WTC11 (cell line): Measurements from ENCODE around the gene CHRNB1. TPM values are rescaled to one million over a fixed set of nuclear protein-coding genes. Genes with fewer than 3 reads are reported as not detected.

Experiments used
- ATAC-seq: fragments of 200-7000 bp; cut with Tn5 transposase; 2 replicates; pipeline ENCODE4 v1.10.0; 2021; ENCODE audit warnings: mild to moderate bottlenecking, moderate library complexity
- CTCF ChIA-PET: fragments of 300-600 bp; sonication (Branson Sonifier 250); formaldehyde crosslinking; loops from one replicate; lab custom pipeline; 2021; ENCODE audit warnings: antibody characterized with exemption; lab: Charles Lee
- POLR2A ChIA-PET: fragments of 350-600 bp; sonication (Branson Sonifier 250); formaldehyde crosslinking; loops from one replicate; lab custom pipeline; 2021; ENCODE audit warnings: antibody characterized with exemption; lab: Charles Lee
- DNase-seq: peaks from one replicate; pipeline ENCODE4 v3.0.0; 2021; ENCODE audit warnings: low spot score
- H3K27ac Mint-ChIP-seq: 2 replicates; pipeline ENCODE4 v1.8.0; 2021; ENCODE audit warnings: mixed read lengths
- H3K27me3 Mint-ChIP-seq: 2 replicates; pipeline ENCODE4 v1.8.0; 2021; ENCODE audit warnings: low read depth, mild to moderate bottlenecking, moderate library complexity, mixed read lengths
- H3K36me3 Mint-ChIP-seq: 2 replicates; pipeline ENCODE4 v1.8.0; 2021; ENCODE audit warnings: mixed read lengths
- H3K4me1 Mint-ChIP-seq: 2 replicates; pipeline ENCODE4 v1.8.0; 2022; ENCODE audit warnings: mixed read lengths
- H3K4me3 Mint-ChIP-seq: 2 replicates; pipeline ENCODE4 v1.8.0; 2021; ENCODE audit warnings: mild to moderate bottlenecking, moderate library complexity, mixed read lengths
- H3K9me3 Mint-ChIP-seq: 2 replicates; pipeline ENCODE4 v1.8.0; 2021; ENCODE audit warnings: mixed read lengths
- ATF1 ChIP-seq: sonication (generic); formaldehyde crosslinking; IDR thresholded peaks from 2 replicates; pipeline ENCODE4 v1.8.1; 2023; ENCODE audit warnings: mild to moderate bottlenecking, moderate library complexity, missing genetic modification reagents
- FOXP1 ChIP-seq: sonication (generic); formaldehyde crosslinking; IDR thresholded peaks from 2 replicates; pipeline ENCODE4 v1.8.0; 2022; ENCODE audit warnings: missing genetic modification reagents, mild to moderate bottlenecking, moderate library complexity, borderline replicate concordance
- NR2C2 ChIP-seq: sonication (generic); formaldehyde crosslinking; IDR thresholded peaks from 2 replicates; pipeline ENCODE4 v1.8.0; 2022; ENCODE audit warnings: mild to moderate bottlenecking, missing genetic modification reagents
- SP1 ChIP-seq: sonication (generic); formaldehyde crosslinking; conservative IDR thresholded peaks from 2 replicates; pipeline ENCODE4 v1.8.1; 2022; ENCODE audit warnings: missing genetic modification reagents
- TCF7 ChIP-seq: sonication (generic); formaldehyde crosslinking; IDR thresholded peaks from 2 replicates; pipeline ENCODE4 v1.8.0; 2022; ENCODE audit warnings: mild to moderate bottlenecking, low read depth, missing genetic modification reagents, moderate library complexity
- ZBTB21 ChIP-seq: sonication (generic); formaldehyde crosslinking; IDR thresholded peaks from 2 replicates; pipeline ENCODE4 v1.8.1; 2023; ENCODE audit warnings: mild to moderate bottlenecking, missing genetic modification reagents, borderline replicate concordance
- total RNA-seq: library from RNA; stranded (reverse); gene quantifications from 3 replicates; pipeline ENCODE4 v1.2.3, GENCODE V29; 2021
- TF ChIP-seq, protein P1 (sequence below): sonication (generic); formaldehyde crosslinking; IDR thresholded peaks from 2 replicates; pipeline ENCODE4 v1.8.0; 2022; ENCODE audit warnings: mild to moderate bottlenecking, missing genetic modification reagents
- TF ChIP-seq, protein P2 (sequence below): sonication (generic); formaldehyde crosslinking; IDR thresholded peaks from 2 replicates; pipeline ENCODE4 v1.8.0; 2022; ENCODE audit warnings: missing genetic modification reagents
- TF ChIP-seq, protein P3 (sequence below): sonication (generic); formaldehyde crosslinking; IDR thresholded peaks from 2 replicates; pipeline ENCODE4 v1.8.1; 2023; ENCODE audit warnings: mild to moderate bottlenecking, missing genetic modification reagents, borderline replicate concordance
- TF ChIP-seq, protein P4 (sequence below): sonication (generic); formaldehyde crosslinking; IDR thresholded peaks from 2 replicates; pipeline ENCODE4 v1.8.0; 2023; ENCODE audit warnings: missing genetic modification reagents, mild to moderate bottlenecking, borderline replicate concordance
- TF ChIP-seq, protein P5 (sequence below): sonication (generic); formaldehyde crosslinking; IDR thresholded peaks from 2 replicates; pipeline ENCODE4 v1.8.1; 2023; ENCODE audit warnings: mild to moderate bottlenecking, missing genetic modification reagents, moderate library complexity
- TF ChIP-seq, protein P6 (sequence below): sonication (generic); formaldehyde crosslinking; IDR thresholded peaks from 2 replicates; pipeline ENCODE4 v1.8.1; 2023; ENCODE audit warnings: mild to moderate bottlenecking, missing genetic modification reagents
- TF ChIP-seq, protein P7 (sequence below): fragments of 250-450 bp; sonication (Bioruptor Pico); IDR thresholded peaks from 2 replicates; pipeline ENCODE4 v1.9.0; 2021; ENCODE audit warnings: mild to moderate bottlenecking
- TF ChIP-seq, protein P8 (sequence below): sonication (generic); formaldehyde crosslinking; IDR thresholded peaks from 2 replicates; pipeline ENCODE4 v1.8.1; 2023; ENCODE audit warnings: mild to moderate bottlenecking, moderate library complexity, missing genetic modification reagents

CHRNB1 gene
- total RNA-seq, 1 experiment from 2014 or later: 16.0 TPM

DNA sequence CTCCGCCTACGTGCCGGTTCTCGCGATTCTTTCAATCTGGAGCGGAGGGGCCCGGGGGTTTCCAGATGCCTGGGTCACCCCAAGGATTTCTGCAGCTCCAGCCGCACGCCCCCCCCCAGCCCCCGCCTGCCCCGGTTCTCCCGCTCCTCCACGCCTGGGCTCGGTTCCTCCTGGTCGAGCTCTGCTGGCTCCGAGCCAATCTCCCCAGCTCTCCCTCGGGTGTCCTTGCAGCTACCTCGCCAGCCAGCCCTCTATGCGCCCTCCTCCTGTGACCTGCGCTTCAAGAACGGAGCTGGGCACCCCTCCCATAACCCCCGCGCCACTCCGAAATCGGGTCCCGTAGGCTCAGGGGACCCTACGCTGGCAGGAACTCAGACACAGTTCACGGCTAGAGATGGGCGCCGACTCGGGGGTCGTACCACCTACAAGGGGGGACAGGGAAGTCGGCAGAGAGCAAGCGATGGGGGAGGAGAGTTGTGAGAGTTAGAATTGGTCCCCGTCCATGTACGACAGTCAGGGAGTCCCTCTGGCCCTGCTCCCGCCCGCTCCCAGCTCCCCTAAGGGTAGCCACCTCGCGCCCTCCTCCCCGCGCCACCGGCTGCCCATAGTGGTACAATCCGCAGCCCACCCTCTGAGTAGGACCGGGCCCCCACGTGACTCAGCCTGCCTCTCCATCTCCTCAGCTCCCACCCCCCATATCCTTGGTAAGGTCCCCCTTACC, 4.6 kb upstream of the CHRNB1 start:
- no peaks in the 10 kb centered on the region; the same call in 1 of the 2 replicates for H3K36me3 Mint-ChIP-seq
- ChIA-PET POLR2A (interaction anchor here (0.6 to 2.4 kb wide), 4 partner anchors 12 to 158 kb away, joined by 3 to 15 read pairs (median 6); partner anchors contain the start of genes POLR2A and SLC2A4), CTCF (interaction anchor here (0.6 to 3.8 kb wide), 12 partner anchors 32 to 247 kb away, joined by 3 to 21 read pairs (median 7); partner anchors contain the start of genes ACAP1, NLGN2, PLSCR3 and TMEM256)
- peak; percentile 6 for ATAC-seq
- H3K27me3 Mint-ChIP-seq: peaks cover 34% of the 10 kb centered on the region
- peak overlapping the region; percentile 97 for H3K4me3 Mint-ChIP-seq
- H3K4me1 Mint-ChIP-seq: peaks cover 37% of the 10 kb centered on the region
- no peaks in the 10 kb centered on the region for H3K9me3 Mint-ChIP-seq
- peak overlapping the region; percentile 98 for H3K27ac Mint-ChIP-seq
- peak; percentile 71 for DNase-seq
- no peak for TF ChIP-seq ATF1 (CRISPR knock-in tag)
- TF ChIP-seq, protein P1, sequence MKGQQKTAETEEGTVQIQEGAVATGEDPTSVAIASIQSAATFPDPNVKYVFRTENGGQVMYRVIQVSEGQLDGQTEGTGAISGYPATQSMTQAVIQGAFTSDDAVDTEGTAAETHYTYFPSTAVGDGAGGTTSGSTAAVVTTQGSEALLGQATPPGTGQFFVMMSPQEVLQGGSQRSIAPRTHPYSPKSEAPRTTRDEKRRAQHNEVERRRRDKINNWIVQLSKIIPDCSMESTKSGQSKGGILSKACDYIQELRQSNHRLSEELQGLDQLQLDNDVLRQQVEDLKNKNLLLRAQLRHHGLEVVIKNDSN (CRISPR knock-in tag): peak; percentile 98
- TF ChIP-seq SP1: peak; percentile 53
- TF ChIP-seq, protein P2, sequence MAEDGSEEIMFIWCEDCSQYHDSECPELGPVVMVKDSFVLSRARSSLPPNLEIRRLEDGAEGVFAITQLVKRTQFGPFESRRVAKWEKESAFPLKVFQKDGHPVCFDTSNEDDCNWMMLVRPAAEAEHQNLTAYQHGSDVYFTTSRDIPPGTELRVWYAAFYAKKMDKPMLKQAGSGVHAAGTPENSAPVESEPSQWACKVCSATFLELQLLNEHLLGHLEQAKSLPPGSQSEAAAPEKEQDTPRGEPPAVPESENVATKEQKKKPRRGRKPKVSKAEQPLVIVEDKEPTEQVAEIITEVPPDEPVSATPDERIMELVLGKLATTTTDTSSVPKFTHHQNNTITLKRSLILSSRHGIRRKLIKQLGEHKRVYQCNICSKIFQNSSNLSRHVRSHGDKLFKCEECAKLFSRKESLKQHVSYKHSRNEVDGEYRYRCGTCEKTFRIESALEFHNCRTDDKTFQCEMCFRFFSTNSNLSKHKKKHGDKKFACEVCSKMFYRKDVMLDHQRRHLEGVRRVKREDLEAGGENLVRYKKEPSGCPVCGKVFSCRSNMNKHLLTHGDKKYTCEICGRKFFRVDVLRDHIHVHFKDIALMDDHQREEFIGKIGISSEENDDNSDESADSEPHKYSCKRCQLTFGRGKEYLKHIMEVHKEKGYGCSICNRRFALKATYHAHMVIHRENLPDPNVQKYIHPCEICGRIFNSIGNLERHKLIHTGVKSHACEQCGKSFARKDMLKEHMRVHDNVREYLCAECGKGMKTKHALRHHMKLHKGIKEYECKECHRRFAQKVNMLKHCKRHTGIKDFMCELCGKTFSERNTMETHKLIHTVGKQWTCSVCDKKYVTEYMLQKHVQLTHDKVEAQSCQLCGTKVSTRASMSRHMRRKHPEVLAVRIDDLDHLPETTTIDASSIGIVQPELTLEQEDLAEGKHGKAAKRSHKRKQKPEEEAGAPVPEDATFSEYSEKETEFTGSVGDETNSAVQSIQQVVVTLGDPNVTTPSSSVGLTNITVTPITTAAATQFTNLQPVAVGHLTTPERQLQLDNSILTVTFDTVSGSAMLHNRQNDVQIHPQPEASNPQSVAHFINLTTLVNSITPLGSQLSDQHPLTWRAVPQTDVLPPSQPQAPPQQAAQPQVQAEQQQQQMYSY (CRISPR knock-in tag): no peak
- TF ChIP-seq, protein P3, sequence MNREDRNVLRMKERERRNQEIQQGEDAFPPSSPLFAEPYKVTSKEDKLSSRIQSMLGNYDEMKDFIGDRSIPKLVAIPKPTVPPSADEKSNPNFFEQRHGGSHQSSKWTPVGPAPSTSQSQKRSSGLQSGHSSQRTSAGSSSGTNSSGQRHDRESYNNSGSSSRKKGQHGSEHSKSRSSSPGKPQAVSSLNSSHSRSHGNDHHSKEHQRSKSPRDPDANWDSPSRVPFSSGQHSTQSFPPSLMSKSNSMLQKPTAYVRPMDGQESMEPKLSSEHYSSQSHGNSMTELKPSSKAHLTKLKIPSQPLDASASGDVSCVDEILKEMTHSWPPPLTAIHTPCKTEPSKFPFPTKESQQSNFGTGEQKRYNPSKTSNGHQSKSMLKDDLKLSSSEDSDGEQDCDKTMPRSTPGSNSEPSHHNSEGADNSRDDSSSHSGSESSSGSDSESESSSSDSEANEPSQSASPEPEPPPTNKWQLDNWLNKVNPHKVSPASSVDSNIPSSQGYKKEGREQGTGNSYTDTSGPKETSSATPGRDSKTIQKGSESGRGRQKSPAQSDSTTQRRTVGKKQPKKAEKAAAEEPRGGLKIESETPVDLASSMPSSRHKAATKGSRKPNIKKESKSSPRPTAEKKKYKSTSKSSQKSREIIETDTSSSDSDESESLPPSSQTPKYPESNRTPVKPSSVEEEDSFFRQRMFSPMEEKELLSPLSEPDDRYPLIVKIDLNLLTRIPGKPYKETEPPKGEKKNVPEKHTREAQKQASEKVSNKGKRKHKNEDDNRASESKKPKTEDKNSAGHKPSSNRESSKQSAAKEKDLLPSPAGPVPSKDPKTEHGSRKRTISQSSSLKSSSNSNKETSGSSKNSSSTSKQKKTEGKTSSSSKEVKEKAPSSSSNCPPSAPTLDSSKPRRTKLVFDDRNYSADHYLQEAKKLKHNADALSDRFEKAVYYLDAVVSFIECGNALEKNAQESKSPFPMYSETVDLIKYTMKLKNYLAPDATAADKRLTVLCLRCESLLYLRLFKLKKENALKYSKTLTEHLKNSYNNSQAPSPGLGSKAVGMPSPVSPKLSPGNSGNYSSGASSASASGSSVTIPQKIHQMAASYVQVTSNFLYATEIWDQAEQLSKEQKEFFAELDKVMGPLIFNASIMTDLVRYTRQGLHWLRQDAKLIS (CRISPR knock-in tag): no peak
- TF ChIP-seq FOXP1 (CRISPR knock-in tag): peak; percentile 48; the same call in 1 of the 2 replicates
- TF ChIP-seq, protein P4, sequence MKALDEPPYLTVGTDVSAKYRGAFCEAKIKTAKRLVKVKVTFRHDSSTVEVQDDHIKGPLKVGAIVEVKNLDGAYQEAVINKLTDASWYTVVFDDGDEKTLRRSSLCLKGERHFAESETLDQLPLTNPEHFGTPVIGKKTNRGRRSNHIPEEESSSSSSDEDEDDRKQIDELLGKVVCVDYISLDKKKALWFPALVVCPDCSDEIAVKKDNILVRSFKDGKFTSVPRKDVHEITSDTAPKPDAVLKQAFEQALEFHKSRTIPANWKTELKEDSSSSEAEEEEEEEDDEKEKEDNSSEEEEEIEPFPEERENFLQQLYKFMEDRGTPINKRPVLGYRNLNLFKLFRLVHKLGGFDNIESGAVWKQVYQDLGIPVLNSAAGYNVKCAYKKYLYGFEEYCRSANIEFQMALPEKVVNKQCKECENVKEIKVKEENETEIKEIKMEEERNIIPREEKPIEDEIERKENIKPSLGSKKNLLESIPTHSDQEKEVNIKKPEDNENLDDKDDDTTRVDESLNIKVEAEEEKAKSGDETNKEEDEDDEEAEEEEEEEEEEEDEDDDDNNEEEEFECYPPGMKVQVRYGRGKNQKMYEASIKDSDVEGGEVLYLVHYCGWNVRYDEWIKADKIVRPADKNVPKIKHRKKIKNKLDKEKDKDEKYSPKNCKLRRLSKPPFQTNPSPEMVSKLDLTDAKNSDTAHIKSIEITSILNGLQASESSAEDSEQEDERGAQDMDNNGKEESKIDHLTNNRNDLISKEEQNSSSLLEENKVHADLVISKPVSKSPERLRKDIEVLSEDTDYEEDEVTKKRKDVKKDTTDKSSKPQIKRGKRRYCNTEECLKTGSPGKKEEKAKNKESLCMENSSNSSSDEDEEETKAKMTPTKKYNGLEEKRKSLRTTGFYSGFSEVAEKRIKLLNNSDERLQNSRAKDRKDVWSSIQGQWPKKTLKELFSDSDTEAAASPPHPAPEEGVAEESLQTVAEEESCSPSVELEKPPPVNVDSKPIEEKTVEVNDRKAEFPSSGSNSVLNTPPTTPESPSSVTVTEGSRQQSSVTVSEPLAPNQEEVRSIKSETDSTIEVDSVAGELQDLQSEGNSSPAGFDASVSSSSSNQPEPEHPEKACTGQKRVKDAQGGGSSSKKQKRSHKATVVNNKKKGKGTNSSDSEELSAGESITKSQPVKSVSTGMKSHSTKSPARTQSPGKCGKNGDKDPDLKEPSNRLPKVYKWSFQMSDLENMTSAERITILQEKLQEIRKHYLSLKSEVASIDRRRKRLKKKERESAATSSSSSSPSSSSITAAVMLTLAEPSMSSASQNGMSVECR (CRISPR knock-in tag): peak; percentile 34; the same call in 1 of the 2 replicates
- no peak for TF ChIP-seq ZBTB21 (CRISPR knock-in tag)
- TF ChIP-seq, protein P5, sequence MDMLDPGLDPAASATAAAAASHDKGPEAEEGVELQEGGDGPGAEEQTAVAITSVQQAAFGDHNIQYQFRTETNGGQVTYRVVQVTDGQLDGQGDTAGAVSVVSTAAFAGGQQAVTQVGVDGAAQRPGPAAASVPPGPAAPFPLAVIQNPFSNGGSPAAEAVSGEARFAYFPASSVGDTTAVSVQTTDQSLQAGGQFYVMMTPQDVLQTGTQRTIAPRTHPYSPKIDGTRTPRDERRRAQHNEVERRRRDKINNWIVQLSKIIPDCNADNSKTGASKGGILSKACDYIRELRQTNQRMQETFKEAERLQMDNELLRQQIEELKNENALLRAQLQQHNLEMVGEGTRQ (CRISPR knock-in tag): peak; percentile 98
- no peak for TF ChIP-seq TCF7 (CRISPR knock-in tag)
- TF ChIP-seq NR2C2 (CRISPR knock-in tag): no peak
- TF ChIP-seq, protein P6, sequence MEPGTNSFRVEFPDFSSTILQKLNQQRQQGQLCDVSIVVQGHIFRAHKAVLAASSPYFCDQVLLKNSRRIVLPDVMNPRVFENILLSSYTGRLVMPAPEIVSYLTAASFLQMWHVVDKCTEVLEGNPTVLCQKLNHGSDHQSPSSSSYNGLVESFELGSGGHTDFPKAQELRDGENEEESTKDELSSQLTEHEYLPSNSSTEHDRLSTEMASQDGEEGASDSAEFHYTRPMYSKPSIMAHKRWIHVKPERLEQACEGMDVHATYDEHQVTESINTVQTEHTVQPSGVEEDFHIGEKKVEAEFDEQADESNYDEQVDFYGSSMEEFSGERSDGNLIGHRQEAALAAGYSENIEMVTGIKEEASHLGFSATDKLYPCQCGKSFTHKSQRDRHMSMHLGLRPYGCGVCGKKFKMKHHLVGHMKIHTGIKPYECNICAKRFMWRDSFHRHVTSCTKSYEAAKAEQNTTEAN (CRISPR knock-in tag): 0 out of 2 replicates have a peak, but pooled peaks have one; percentile 10
- TF ChIP-seq, protein P7, sequence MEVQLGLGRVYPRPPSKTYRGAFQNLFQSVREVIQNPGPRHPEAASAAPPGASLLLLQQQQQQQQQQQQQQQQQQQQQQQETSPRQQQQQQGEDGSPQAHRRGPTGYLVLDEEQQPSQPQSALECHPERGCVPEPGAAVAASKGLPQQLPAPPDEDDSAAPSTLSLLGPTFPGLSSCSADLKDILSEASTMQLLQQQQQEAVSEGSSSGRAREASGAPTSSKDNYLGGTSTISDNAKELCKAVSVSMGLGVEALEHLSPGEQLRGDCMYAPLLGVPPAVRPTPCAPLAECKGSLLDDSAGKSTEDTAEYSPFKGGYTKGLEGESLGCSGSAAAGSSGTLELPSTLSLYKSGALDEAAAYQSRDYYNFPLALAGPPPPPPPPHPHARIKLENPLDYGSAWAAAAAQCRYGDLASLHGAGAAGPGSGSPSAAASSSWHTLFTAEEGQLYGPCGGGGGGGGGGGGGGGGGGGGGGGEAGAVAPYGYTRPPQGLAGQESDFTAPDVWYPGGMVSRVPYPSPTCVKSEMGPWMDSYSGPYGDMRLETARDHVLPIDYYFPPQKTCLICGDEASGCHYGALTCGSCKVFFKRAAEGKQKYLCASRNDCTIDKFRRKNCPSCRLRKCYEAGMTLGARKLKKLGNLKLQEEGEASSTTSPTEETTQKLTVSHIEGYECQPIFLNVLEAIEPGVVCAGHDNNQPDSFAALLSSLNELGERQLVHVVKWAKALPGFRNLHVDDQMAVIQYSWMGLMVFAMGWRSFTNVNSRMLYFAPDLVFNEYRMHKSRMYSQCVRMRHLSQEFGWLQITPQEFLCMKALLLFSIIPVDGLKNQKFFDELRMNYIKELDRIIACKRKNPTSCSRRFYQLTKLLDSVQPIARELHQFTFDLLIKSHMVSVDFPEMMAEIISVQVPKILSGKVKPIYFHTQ: no peak
- TF ChIP-seq, protein P8, sequence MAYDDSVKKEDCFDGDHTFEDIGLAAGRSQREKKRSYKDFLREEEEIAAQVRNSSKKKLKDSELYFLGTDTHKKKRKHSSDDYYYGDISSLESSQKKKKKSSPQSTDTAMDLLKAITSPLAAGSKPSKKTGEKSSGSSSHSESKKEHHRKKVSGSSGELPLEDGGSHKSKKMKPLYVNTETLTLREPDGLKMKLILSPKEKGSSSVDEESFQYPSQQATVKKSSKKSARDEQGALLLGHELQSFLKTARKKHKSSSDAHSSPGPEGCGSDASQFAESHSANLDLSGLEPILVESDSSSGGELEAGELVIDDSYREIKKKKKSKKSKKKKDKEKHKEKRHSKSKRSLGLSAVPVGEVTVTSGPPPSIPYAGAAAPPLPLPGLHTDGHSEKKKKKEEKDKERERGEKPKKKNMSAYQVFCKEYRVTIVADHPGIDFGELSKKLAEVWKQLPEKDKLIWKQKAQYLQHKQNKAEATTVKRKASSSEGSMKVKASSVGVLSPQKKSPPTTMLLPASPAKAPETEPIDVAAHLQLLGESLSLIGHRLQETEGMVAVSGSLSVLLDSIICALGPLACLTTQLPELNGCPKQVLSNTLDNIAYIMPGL (CRISPR knock-in tag): no peak
